Endometrium (tissue), 2 donors: ENCODE measurements around the gene MICU2.
"Not testable (repeated sequence)": the region's sequence is repeated elsewhere in the genome, so short reads cannot be mapped to it uniquely, and the experiment has no call there.

ENCODE experiments used
- FAIRE-seq: peaks from 2 replicates; lab custom pipeline; 2012; peaks lifted over from hg19 to GRCh38; lab: Jason Lieb, UNC
- donor health status: control.
- donor health status: control.

MICU2 gene

GRCh38 chr13:21594715-21595545 lies 9.0 kb downstream of the MICU2 start:
- FAIRE-seq: no peak

GRCh38 chr13:21590665-21591456 lies 13.1 kb downstream of the MICU2 start:
- FAIRE-seq: not testable (repeated sequence)

GRCh38 chr13:21590231-21590630 lies 13.7 kb downstream of the MICU2 start:
- no peak for FAIRE-seq

DNA sequence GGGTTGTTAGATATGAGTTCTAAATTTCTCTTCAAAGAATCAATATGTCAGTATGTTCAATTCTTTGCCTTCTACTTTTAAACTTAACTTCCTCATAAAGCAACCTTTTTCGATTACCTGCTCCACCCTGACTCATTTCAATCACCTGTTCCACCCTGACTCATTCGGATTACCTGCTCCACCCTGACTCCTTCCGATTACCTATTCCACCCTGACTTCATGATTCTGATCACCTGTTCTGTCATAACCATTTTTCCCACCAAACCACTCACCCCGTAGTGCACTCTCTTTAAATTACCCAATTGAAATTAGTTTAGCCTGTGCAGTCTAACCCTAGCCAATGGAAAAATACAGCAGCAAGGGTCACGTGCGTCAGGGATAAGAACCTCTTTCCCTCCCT lies 14.5 kb downstream of the MICU2 start:
- FAIRE-seq: not testable (repeated sequence)

GRCh38 chr13:21588411-21588810 lies 15.6 kb downstream of the MICU2 start:
- FAIRE-seq: not testable (repeated sequence)

- no peak for FAIRE-seq
Measured at GRCh38 chr13:21584973-21585592, 18.9 kb downstream of the MICU2 start.

GRCh38 chr13:21583478-21583877 lies 20.5 kb downstream of the MICU2 start:
- no peak for FAIRE-seq

DNA sequence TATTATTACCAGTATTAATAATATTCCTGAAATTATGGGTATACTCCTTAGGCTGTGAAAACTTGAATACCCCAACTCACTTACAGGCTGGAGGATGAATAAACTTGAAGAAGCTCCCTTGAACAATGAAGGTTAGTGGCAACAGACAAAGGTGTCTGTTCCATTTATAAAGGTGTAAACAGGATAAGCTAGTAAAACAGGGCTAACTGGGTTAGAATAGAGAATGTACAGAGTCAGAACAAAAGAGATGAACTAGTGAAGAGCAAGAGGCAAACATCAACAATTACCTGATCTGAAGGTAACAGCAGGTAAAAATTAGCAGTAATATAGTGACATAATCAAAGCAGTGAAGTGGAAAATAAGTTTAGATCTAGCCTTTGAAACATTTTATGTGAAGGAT lies 23.2 kb downstream of the MICU2 start:
- no peak for FAIRE-seq

GRCh38 chr13:21579754-21580316 lies 24.1 kb downstream of the MICU2 start:
- FAIRE-seq: peak; percentile 4

DNA sequence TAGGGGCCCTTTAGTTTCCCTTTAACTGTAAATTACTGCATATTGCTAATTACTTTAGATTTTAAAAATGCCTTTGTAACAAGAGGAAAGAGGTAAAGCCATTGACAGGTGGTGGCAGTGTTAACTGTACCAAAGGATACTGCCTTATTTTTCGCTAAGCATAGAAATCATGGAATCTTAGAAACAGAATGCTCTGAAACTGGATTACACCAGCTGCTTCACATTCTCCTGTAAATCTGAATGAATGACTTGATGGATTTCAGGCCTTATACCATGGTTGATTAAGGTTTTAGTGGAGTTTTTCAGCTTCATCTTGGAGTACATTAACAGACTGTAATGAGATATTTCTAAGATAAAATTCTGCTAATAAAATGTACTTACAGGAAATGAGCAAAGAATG lies 25.2 kb downstream of the MICU2 start:
- FAIRE-seq: no peak

- no peak for FAIRE-seq
Measured at GRCh38 chr13:21576426-21576825, 27.5 kb downstream of the MICU2 start.

GRCh38 chr13:21573920-21574712 lies 29.9 kb downstream of the MICU2 start:
- FAIRE-seq: no peak

- no peak for FAIRE-seq
Measured at GRCh38 chr13:21569686-21570085, 34.3 kb downstream of the MICU2 start.

DNA sequence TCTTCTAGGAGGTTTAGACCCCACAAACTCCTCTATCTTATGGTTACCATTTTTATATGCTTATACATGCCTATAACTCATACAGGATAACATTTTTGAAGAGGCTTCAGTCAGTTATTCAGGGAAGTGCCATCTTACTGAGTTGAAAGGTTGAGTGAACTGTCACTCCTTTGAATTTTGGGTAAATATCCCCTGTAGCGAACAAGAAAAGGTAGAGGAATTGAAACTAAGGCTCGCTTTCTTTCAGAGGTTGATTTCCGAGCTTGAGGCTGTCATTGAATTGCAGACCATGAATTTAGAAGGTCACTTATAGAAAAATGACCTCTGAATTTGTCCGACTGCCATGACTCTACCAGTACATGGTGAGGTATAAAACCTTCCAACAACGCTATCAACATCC lies 35.1 kb downstream of the MICU2 start:
- FAIRE-seq: no peak

DNA sequence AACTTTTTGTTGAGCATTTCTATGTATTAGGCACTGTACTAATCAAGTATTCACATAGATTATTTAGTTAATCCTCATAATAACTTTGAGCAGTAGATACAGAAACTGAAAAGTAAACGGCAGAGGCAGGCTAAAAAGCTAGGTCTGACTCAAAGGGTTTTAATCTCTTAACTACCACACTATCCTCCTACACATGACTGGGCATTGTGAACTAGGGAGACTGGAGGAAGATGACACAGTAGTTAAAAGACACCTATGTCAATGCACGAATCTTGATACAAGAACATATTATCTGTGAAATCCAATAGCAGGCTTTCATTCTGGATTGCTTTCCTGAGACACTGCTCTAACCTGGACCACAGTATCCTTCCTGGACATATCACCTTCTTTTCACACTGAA lies 36.3 kb downstream of the MICU2 start:
- FAIRE-seq: no peak

GRCh38 chr13:21557995-21558394 lies 46.0 kb downstream of the MICU2 start:
- FAIRE-seq: no peak

- FAIRE-seq: no peak
Measured at GRCh38 chr13:21556051-21556450, 47.9 kb downstream of the MICU2 start.

DNA sequence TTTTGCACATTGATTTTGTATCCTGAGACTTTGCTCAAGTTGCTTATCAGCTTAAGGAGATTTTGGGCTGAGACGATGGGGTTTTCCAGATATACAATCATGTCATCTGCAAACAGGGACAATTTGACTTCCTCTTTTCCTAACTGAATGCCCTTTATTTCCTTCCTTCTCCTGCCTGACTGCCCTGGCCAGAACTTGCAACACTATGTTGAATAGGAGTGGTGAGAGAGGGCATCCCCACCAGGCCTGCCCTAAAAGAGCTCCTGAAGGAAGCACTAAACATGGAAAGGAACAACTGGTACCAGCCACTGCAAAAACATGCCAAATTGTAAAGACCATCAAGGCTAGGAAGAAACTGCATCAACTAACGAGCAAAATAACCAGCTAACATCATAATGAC lies 50.7 kb downstream of the MICU2 start:
- FAIRE-seq: not testable (repeated sequence)

GRCh38 chr13:21550918-21551317 lies 53.1 kb downstream of the MICU2 start:
- FAIRE-seq: no peak

GRCh38 chr13:21549633-21550032 lies 54.3 kb downstream of the MICU2 start:
- no peak for FAIRE-seq

- no peak for FAIRE-seq
Measured at GRCh38 chr13:21548577-21548976, 55.4 kb downstream of the MICU2 start.

DNA sequence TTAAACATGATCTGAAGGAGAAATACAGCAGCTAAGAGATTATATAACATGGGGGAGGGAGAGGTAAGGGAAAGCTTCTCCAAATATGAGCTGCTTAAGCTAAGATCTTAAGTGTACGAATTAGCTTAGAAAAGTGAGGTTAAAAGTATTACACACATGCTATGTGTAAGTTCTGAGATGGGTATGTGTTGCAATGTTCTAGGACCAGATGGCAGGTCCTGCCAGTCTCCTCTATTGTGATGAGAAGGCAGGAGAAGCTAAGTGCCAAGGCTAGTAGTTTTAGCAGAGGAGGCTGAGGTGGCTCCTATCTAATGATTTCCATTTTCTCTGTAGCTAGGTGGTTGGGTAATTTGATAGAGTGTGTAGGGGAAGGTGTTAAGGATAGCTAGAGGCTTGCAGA lies 57.6 kb downstream of the MICU2 start:
- no peak for FAIRE-seq
